Measurements from ENCODE around the gene ANKRD33B.

GRCh38 chr5:10533226-10533625, 30.6 kb upstream of the ANKRD33B start:
- TF ChIP-seq EZH2 (IDR thresholded peaks at IDR 0.05; ENCODE audit: insufficient read depth, poor library complexity, severe bottlenecking) = no peak
- TF ChIP-seq EZH2phosphoT487 (IDR thresholded peaks at IDR 0.05; ENCODE audit: insufficient read depth, low read depth) = no peak
